Activated T-cell treated with anti-CD3 and anti-CD28 coated beads, Interleukin-2, amount 50 U/mL, for 72 hours (primary cell): ENCODE data around the gene MICAL3. TPM values are rescaled to one million over a fixed set of nuclear protein-coding genes. Genes with fewer than 3 reads are reported as not detected.

Experiments
- ATAC-seq, 2 donors: fragments of 150-1000 bp; cut with Tn5 transposase; replicated peaks in 1 of 2; 2 replicates each; pipeline ENCODE4 v1.10.0; 2021; ENCODE audit warnings: moderate library complexity in 2 of 2, mild to moderate bottlenecking in 1 of 2
- DNase-seq, 2 donors: peaks; one replicate each; pipeline ENCODE4 v3.0.0; 2021 to 2022; ENCODE audit warnings: mixed read lengths in 1 of 2
- H3K27ac Mint-ChIP-seq: one replicate; pipeline ENCODE4 v1.8.0; 2022; ENCODE audit warnings: mild to moderate bottlenecking, moderate library complexity, mixed read lengths
- H3K27me3 Mint-ChIP-seq: one replicate; pipeline ENCODE4 v1.8.0; 2022; ENCODE audit warnings: low read depth, mixed read lengths
- H3K36me3 Mint-ChIP-seq, 2 donors: one replicate each; pipeline ENCODE4 v1.8.0; 2022; ENCODE audit warnings: mixed read lengths in 2 of 2, mild to moderate bottlenecking in 1 of 2; ENCODE audit not compliant: insufficient read depth in 2 of 2
- H3K4me1 Mint-ChIP-seq: one replicate; pipeline ENCODE4 v1.8.0; 2022; ENCODE audit warnings: low read depth, mixed read lengths
- H3K4me3 Mint-ChIP-seq, 2 donors: one replicate each; pipeline ENCODE4 v1.8.0; 2022; ENCODE audit warnings: mild to moderate bottlenecking in 2 of 2, mixed read lengths in 2 of 2, moderate library complexity in 2 of 2
- H3K9me3 Mint-ChIP-seq, 2 donors: one replicate each; pipeline ENCODE4 v1.8.0; 2022; ENCODE audit warnings: mixed read lengths in 2 of 2
- total RNA-seq, 2 donors: library from RNA; stranded (reverse); gene quantifications; one replicate each; pipeline ENCODE4 v1.2.3, GENCODE V29; 2022

The MICAL3 gene
- total RNA-seq, 2 donors from 2014 or later, result 17.9 to 26.0 TPM

DNA sequence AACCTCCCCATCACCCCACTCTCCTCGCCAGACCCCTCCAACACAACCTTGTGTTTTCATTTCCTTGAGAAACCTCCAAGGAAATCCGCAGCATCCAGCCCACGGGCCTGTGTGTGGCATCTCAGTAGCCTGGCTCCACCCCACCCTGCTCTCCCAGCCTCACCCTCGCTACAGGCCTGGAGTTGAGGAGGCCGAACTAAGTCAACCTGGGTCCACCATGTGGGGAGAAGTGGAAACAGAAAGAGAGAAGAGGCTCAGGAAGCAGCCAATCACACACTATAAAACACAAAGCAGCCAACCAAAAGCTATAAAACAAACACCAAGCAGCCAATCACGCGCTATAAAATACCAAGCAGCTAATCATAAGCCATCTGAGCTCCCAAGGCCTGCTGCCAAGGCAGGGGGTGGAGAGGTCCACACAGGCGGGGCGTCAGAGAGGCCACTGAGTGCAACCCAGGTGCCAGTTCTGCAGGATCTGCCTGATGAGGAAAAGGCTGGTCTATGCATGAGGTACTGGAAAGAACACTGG is 72.0 kb downstream of the MICAL3 start:
- H3K27ac Mint-ChIP-seq, result no peak overlapping the region
- no peak for DNase-seq
- no peak for ATAC-seq
- peaks cover 9% of the 10 kb centered on the region for H3K4me1 Mint-ChIP-seq
- H3K36me3 Mint-ChIP-seq, result no peaks in the 10 kb centered on the region
- H3K27me3 Mint-ChIP-seq, result no peaks in the 10 kb centered on the region
- H3K4me3 Mint-ChIP-seq, result no peak overlapping the region
- no peaks in the 10 kb centered on the region for H3K9me3 Mint-ChIP-seq

DNA sequence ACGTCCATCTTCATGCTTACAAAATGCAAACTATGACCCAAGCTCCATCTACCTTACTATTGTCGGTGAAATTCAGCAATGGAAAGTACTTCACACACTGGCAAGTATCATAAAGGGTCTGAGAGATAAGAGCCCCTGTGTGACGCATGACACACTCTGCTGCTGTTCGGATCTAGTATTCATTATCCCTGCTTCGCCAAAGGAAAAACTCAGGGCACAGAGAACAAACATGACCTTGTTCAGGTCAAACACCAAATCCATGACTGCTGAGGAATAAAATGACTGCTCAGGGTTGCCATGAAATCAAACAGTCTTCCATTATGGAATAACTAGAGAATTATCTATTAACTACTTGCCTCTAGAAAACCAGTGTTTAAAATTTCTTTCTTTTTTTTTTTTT is 73.0 kb downstream of the MICAL3 start:
- Mint-ChIP-seq H3K4me1 (peaks cover 9% of the 10 kb centered on the region), H3K36me3 (no peaks in the 10 kb centered on the region), H3K27ac (no peak overlapping the region), H3K9me3 (no peaks in the 10 kb centered on the region), H3K27me3 (no peaks in the 10 kb centered on the region), H3K4me3 (no peak overlapping the region)
- ATAC-seq (no peak), DNase-seq (no peak)

DNA sequence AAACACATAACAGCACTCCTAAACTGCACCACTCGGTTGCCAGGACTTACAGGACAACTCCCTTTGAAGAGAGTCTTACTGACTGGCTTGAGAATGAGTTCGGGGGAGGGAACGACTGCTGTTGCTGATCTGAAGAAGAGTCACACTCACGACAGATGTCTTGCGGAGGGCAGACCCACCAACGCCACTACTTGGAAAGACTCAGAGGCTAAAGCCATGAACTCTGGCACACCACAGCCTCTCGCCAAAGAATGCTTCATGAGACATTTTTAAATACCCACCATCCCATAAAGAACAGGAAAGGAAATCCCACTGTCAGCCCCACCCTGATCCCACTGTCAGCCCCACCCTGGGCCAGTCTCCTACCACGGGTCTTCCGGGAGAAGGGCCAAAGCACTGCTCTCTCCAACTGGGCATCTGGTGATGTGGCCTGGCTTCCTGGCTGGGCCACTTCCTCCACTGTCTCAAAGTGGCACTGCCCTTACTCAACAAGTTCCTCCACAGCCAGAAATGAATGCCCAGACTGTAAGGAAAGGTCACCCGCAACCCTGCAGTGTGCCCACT is 73.6 kb downstream of the MICAL3 start:
- DNase-seq (no peak), ATAC-seq (no peak)
- no peak overlapping the region for H3K27ac Mint-ChIP-seq
- no peaks in the 10 kb centered on the region for H3K9me3 Mint-ChIP-seq
- H3K27me3 Mint-ChIP-seq, result no peaks in the 10 kb centered on the region
- no peaks in the 10 kb centered on the region for H3K36me3 Mint-ChIP-seq
- no peak overlapping the region for H3K4me3 Mint-ChIP-seq
- peaks cover 9% of the 10 kb centered on the region for H3K4me1 Mint-ChIP-seq

DNA sequence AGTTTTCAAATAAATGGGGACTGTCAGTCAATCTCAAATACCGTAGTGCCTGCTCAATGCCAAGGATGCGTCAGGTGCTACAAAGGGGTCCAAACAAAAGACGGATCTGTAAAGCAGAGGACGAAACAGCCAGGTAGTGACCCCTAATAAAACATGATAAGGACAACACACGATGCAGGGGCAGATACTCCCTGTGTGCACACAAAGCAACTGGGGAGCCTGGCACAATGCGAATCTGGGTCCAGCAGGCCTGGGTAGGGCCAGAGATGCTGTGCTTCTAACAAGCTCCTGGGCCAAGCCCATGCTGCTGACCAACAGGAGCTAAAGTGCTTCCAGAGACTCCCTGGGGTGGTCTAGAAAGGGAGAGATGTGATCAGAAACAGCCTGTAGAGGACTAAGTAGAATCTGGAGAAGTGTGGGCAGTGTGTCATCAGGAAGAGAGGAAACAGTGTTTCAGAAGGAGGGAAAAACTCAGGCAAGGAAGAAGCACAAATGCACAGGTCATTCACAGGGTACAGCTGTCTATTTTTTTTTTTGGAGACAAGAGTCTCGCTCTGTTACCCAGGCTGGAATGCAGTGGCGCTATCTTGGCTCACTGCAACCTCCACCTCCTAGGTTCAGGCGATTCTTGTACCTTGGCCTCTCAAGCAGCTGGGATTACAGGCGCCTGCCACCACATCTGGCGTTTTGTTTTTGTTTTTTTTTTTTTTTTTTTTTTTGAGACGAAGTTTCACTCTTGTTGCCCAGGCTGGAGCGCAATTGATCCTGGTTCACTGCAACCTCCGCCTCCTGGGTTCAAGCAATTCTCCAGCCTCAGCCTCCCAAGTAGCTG is 74.5 kb downstream of the MICAL3 start:
- DNase-seq (no peak), ATAC-seq (no peak)
- Mint-ChIP-seq H3K9me3 (no peaks in the 10 kb centered on the region), H3K4me1 (peaks cover 5% of the 10 kb centered on the region), H3K36me3 (no peaks in the 10 kb centered on the region), H3K4me3 (no peak overlapping the region), H3K27ac (no peak overlapping the region), H3K27me3 (no peaks in the 10 kb centered on the region)

DNA sequence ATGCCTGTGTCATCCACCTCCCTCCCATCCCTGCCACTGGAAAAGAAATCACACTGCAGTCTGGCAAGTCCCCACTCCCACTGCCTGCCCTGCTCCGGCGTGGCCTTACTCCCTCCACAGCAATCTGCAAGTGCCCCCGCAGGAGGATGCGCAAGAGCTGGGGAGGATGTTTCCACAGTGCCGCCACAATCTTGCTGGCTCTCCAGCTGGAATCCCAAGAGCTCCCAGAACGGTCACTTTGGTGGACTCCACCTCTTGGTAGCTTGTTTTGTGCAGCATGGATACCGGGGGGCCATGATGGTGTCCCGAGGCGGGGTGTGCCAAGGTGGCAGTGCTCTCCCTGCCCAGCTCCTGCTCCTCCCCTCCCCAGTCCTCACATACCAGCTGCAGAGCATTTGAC is 76.3 kb downstream of the MICAL3 start:
- Mint-ChIP-seq H3K27me3 (no peaks in the 10 kb centered on the region), H3K4me1 (no peaks in the 10 kb centered on the region), H3K27ac (no peak overlapping the region), H3K9me3 (no peaks in the 10 kb centered on the region), H3K36me3 (no peaks in the 10 kb centered on the region), H3K4me3 (no peak overlapping the region)
- ATAC-seq (no peak), DNase-seq (no peak)

DNA sequence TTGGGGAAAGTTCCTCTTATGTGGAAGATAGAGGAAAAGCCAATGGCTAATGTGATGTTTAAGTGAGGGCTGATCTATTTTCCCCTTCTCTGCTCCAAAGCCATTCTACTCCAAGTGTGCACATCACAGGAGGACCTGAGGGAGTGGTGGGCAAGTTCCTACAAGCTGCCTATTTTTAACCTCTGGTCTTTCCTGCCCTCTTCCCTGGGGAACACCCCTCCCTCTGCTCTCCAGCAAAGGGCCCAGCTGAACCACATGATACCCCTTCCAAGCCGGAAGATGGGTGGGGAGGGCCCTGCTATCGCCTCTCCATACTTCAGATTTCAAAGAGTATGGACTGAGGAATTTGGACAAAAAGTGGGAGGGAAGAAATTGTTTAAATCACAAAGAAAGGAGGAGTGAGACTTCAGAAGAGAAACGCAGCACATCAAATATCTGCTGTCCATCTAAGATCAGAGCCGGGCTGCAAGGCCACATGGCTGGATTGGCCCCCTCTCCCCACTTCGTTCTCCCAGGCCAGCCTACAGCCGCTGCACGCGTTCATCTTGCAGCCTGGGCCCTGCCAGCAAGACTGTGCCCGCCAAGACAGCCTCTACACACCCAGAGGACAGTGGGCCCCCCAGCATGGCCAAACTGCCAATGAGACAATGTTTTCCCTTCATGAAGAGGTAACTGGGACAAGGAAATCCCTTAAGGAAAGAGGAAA is 77.5 kb downstream of the MICAL3 start:
- no peaks in the 10 kb centered on the region for H3K27me3 Mint-ChIP-seq
- no peaks in the 10 kb centered on the region for H3K9me3 Mint-ChIP-seq
- H3K27ac Mint-ChIP-seq, result no peak overlapping the region
- DNase-seq (no peak), ATAC-seq (no peak)
- H3K4me3 Mint-ChIP-seq, result no peak overlapping the region
- no peaks in the 10 kb centered on the region for H3K4me1 Mint-ChIP-seq
- H3K36me3 Mint-ChIP-seq, result no peaks in the 10 kb centered on the region

DNA sequence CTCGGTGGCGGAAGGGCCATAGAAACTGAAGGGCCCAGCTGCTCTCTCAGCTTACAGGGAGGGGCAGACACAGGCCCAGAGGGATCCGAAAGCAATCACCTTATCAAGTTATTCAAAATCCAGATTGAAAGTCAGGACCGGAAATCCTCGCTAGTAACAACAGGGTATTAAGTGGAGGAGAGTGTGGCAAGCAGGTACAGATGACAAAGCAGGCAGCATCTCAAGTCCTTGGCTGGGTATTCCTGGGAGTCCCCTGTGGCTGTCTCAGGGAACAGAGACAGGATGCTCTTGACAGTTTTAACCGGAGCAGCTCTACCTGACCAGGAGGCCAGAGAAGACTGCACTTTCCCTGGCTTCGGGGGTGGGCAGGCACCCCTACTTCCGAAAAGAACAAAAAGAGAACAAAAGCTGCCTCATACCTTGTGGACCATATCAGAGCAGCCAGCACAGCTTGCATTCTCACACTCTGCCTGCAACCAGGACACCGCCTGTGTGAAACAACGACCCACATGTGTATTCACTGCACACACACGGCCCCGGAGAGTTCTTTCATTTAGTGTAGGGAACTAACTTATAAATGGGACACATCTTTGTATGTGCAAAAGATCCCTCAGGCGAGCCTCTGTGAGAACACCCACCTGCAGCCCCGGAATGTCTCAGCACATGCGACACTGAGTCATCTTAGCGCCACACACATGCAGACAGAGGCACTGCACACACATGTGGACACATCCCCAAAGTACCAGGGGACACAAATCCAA is 78.3 kb downstream of the MICAL3 start:
- ATAC-seq (no peak), DNase-seq (no peak)
- Mint-ChIP-seq H3K4me3 (no peak overlapping the region), H3K27me3 (no peaks in the 10 kb centered on the region), H3K9me3 (no peaks in the 10 kb centered on the region), H3K36me3 (no peaks in the 10 kb centered on the region), H3K4me1 (no peaks in the 10 kb centered on the region), H3K27ac (no peak overlapping the region)

DNA sequence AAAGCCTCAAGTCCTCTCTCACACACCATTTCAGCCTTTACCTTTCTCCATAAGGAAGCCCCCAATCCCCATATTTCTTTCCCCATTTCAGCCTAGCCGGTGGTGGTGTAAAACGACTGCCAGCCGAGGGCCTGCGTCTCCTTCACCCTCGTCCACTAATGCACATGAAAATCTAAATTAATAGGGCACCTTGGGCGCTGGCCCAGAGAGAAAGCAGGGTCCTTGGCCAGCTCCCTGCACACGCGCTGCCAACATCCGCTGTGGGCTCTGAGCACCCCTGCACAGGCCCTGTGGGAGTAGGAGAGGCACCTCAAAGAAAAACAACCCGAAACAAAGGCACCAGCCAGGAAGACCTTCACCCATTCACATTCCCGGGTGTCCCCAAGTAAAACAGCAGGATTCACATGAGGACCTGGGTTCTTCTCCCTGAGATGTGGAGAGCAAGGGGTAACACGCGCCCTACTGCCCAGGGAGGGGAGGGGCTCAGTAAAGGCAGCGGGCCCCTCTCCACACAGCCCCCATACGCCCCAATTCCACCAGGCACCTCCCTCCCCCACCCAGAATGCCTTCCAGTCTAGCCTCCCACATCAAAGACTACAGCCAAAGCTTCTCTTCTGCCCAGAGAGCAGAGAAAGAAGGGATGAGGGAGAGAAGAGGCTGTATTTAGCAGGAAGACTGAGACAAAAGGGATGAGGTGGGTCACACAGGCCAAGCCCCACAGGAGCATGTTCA is 79.0 kb downstream of the MICAL3 start:
- H3K27ac Mint-ChIP-seq, result peak overlapping the region; percentile 35
- no peaks in the 10 kb centered on the region for H3K36me3 Mint-ChIP-seq
- no peaks in the 10 kb centered on the region for H3K27me3 Mint-ChIP-seq

DNA sequence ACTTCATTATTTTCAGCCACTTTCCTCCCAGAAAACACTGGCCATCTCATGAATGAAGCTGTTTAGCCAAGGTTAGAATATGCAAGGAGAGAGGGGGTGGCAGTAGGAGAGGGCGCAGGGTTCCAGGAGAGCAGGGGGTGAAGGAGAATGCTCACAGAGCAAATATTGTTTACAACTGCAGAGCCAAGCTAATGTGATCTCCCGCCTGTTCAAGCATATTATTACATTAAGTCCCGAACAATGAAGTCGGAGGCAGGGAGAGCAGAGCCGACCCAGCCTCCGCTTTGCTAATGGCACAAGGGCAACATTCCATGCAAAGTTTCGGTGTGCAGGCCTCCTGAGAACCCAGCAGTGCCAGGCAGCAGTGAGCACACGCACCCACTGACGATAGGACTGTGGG is 80.1 kb downstream of the MICAL3 start:
- no peak for ATAC-seq
- H3K36me3 Mint-ChIP-seq, result no peaks in the 10 kb centered on the region

More for the DNA sequence above, 79.0 kb downstream of the MICAL3 start:
- DNase-seq (no peak), ATAC-seq (no peak)
- Mint-ChIP-seq H3K4me3 (no peak overlapping the region), H3K9me3 (no peaks in the 10 kb centered on the region), H3K4me1 (no peaks in the 10 kb centered on the region)

DNA sequence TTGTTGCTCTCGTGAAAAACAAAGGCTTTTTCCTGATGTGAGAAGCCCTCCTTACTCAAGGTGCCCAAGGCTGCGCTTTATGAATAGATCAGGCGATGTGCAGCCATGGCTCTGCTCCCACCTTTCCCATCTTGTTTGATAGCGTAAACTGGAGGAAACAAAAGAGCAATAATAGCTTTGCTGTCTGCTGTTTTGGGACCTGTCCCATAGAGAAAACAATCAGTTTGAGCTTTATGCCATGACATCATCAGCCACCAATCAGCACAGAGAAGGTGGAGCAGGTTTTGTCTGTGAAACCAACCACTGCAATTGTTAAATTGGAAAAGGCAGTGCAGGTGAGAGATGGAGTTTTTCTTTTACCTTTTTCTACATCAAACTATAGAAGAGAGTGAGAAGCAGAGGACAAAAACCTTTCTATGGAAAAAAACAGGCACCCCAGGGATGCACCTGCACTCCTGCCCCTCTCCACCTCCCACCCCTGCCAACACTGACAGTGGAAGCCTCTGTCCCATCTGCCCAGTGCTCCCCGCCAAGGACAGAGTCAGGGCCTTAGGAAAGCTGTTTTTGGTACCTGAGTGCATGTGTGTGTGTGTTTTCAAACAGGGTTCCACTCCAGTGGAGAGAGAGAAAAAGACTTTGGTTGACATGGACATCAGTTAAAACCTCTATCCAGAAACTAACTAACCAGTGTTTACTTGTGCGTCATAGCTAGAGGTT is 80.7 kb downstream of the MICAL3 start:
- H3K4me1 Mint-ChIP-seq, result no peaks in the 10 kb centered on the region
- no peak overlapping the region for H3K4me3 Mint-ChIP-seq
- H3K27ac Mint-ChIP-seq, result no peak overlapping the region
- no peaks in the 10 kb centered on the region for H3K36me3 Mint-ChIP-seq
- H3K27me3 Mint-ChIP-seq, result no peaks in the 10 kb centered on the region
- ATAC-seq, result no peak
- H3K9me3 Mint-ChIP-seq, result no peaks in the 10 kb centered on the region
- no peak for DNase-seq

More for the DNA sequence above, 80.1 kb downstream of the MICAL3 start:
- Mint-ChIP-seq H3K27me3 (no peaks in the 10 kb centered on the region), H3K4me3 (no peak overlapping the region), H3K27ac (no peak overlapping the region), H3K4me1 (no peaks in the 10 kb centered on the region), H3K9me3 (no peaks in the 10 kb centered on the region)
- no peak for DNase-seq

DNA sequence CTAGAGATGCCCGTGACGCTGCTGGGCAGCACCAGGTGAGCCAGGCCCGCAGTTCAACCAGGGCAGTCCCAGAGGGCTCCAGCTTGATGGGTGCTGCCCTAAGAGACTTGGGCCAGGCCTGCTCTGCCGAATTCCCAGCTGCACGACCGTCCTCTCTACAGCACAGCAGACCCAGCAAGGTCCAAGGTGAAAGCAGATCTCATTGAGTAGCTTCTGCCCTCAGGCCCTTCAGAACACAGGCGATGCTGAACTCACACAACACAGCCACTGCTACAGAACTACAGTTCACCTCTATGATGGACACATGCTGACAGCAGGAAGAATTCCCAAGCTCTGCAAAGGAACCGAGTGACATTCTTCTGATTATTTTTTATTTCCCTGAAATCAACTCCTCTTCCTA is 81.6 kb downstream of the MICAL3 start:
- no peak for DNase-seq
- no peaks in the 10 kb centered on the region for H3K27me3 Mint-ChIP-seq
- H3K9me3 Mint-ChIP-seq, result no peaks in the 10 kb centered on the region
- no peak for ATAC-seq
- H3K27ac Mint-ChIP-seq, result no peak overlapping the region
- H3K4me3 Mint-ChIP-seq, result no peak overlapping the region
- H3K36me3 Mint-ChIP-seq, result no peaks in the 10 kb centered on the region
- H3K4me1 Mint-ChIP-seq, result no peaks in the 10 kb centered on the region
